Rectal smooth muscle tissue (tissue), 1 donor: ENCODE results near the gene ZNF32.
"Not testable (repeated sequence)": the region's sequence is repeated elsewhere in the genome, so short reads cannot be mapped to it uniquely, and the experiment has no call there.

Experiments
- H3K27ac ChIP-seq: one replicate; pipeline ENCODE4 v1.7.0; 2013; ENCODE audit warnings: low read depth, low read length, inconsistent platforms
- H3K27me3 ChIP-seq: one replicate; pipeline ENCODE4 v1.7.0; 2013; ENCODE audit warnings: low read length; ENCODE audit not compliant: control insufficient read depth, insufficient read depth
- H3K36me3 ChIP-seq: one replicate; pipeline ENCODE4 v1.7.0; 2013; ENCODE audit warnings: low read length; ENCODE audit not compliant: control insufficient read depth, insufficient read depth
- H3K4me1 ChIP-seq: one replicate; pipeline ENCODE4 v1.7.0; 2013; ENCODE audit warnings: low read length; ENCODE audit not compliant: control insufficient read depth, insufficient read depth
- H3K4me3 ChIP-seq: one replicate; pipeline ENCODE4 v1.7.0; 2013; ENCODE audit warnings: low read length
- H3K9ac ChIP-seq: one replicate; pipeline ENCODE4 v1.7.0; 2013; ENCODE audit warnings: low read length

The ZNF32 gene

DNA sequence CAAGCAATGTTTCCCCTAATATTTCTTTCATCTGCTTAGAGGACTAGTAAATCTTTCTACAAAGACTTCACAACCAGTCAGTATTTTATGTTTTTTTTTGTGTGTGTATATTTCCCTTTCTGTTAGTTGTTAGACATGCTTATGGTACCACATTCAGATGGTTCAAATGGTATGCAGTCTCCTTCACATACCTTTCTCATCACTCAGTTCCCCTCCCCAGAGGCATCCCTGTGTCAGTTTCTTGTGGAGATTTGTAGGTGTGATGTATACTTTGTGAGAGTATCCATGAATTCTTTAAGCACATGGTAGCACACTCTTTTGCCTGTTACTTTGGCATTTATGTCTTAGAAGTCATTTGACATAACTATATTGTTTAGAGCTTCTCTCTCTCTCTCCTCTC, 38.0 kb downstream of the ZNF32 start:
- Histone ChIP-seq H3K36me3 (peaks cover 3% of the 10 kb centered on the region), H3K9ac (no peak overlapping the region), H3K4me3 (no peak overlapping the region), H3K4me1 (no peaks in the 10 kb centered on the region), H3K27ac (no peak overlapping the region), H3K27me3 (no peaks in the 10 kb centered on the region)

DNA sequence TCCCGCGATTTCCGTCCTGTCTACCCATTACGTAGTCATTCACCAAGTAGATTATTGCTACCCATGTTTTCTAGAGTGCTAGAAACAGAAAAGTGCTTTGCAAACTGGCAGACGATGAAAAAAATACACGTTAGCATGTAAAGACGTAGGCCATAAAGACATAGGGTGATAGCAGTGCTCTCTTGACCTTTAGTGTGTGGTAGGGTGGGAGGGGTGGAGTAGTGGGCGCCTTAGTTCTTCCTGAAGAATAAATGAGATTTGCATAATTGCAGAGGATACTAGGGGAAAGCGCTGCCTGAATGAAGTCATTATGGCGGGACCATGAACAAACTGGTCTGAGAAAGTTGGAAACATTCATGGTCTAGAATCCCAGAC, 41.5 kb downstream of the ZNF32 start:
- H3K27me3 ChIP-seq: no peaks in the 10 kb centered on the region
- H3K36me3 ChIP-seq: peaks cover 3% of the 10 kb centered on the region
- no peak overlapping the region for H3K9ac ChIP-seq
- H3K27ac ChIP-seq: no peak overlapping the region
- H3K4me1 ChIP-seq: no peaks in the 10 kb centered on the region
- H3K4me3 ChIP-seq: peak overlapping the region; percentile 68

DNA sequence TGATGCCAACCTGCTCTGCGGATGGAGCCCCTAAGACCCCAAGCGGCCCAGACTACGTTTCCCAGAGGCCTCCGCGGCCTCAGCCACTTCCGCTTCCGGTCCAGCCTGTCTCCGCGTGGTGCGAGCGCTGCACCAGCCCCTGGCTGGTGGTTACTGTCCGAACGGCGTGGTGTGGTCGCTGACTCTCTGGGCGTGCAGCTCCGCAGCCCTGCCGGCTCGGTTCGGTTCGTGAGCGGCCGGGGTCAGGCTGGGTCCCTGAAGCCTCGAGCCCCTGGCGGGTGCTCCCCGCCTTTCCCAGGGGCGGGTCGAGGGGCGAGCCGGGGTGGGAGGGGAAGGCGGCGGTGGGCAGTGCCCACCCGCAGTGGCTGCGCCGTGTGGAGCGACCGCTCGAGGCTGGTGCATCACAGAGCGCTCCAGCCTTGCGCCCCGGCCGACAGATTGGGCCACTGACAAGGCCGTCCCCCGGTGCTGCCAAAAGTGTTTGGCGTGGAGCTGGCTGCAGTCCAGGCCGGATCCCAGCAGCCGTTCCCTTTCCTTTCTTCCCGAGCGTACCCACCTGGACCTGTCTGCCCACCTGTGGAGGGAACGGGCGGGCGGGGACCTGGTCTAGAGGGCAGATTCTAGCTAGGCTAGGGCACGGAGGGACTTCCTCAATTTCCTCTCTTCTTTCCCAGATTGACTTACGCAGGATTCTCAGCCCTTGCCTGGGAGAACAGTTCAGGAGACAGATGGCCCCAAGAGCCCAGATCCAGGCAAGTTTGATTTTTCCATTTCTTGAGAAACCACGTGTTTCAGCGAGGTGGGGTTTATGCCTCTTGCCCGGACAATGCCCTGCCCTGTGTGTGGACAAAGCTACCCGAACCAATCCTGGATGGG, 42.1 kb downstream of the ZNF32 start, which contains the start of gene ZNF485:
Gene ZNF485, plus strand, starts transcription at position 116 of the 876 bp plus-strand sequence. Its CDS starts 613 bp downstream, at position 729.
- Histone ChIP-seq H3K4me1 (no peaks in the 10 kb centered on the region), H3K9ac (peak within 1 kb of the TSS; percentile 10), H3K36me3 (peaks cover 3% of the 10 kb centered on the region), H3K27me3 (no peaks in the 10 kb centered on the region), H3K4me3 (peak within 1 kb of the TSS; percentile 68), H3K27ac (no peak within 1 kb of the TSS)

DNA sequence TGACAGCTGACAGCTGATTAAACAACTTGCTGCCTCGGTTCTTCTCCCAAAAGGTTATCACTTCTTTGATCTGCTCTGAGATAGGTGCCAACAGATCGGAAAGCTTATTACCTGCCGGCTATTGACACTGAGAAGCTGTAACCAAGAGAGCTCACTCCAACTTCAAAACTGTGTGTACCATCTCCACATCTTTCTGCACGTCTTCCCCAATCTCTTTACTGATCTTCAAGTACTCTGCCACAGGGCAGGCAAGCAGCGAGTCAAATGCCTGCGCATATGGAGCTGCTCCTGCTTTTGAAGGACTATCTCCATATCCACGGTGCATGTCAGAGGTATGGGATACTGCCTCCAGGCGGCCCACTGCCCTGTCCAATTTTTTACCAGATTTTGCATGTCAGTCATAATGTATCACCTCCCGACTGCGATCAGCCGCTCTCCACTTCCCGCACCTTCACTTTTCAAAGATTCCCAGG, 42.8 kb downstream of the ZNF32 start:
- H3K27ac ChIP-seq: no peak overlapping the region

DNA sequence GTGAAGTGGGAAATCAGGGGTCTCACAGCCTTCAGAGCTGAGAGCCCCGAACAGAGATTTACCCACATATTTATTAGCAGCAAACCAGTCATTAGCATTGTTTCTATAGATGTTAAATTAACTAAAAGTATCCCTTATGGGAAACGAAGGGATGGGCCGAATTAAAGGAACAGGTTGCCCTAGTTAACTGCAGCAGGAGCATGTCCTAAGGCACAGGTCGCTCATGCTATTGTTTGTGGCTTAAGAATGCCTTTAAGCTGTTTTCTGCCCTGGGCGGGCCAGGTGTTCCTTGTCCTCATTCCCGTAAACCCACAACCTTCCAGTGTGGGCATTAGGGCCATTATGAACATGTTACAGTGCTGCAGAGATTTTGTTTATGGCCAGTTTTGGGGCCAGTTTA, 47.1 kb downstream of the ZNF32 start:
- H3K27me3 ChIP-seq, H3K27ac ChIP-seq, H3K4me1 ChIP-seq: not testable (repeated sequence)

More for the DNA sequence above, 42.8 kb downstream of the ZNF32 start:
- Histone ChIP-seq H3K4me1 (no peaks in the 10 kb centered on the region), H3K36me3 (peaks cover 3% of the 10 kb centered on the region), H3K27me3 (no peaks in the 10 kb centered on the region), H3K9ac (no peak overlapping the region), H3K4me3 (peak overlapping the region; percentile 68)

DNA sequence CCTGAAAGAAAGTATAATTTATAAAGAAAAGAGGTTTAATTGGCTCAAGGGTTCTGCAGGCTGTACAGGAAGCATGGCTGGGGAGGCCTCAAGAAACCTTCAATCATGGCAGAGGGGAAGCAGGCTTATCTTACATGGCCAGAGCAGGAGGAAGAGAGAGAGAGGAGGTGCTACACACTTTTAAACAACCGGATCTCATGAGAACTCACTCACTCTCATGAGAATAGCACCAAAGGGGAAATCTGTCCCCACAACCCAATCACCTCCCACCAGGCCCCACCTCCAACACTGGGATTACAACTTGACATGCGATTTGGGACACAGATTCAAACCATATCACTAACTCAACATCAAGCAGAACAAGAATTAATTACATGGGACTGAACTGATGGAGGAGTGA, 49.3 kb downstream of the ZNF32 start:
- Histone ChIP-seq H3K9ac (no peak overlapping the region), H3K27me3 (no peaks in the 10 kb centered on the region), H3K4me3 (no peak overlapping the region), H3K27ac (no peak overlapping the region), H3K4me1 (no peaks in the 10 kb centered on the region), H3K36me3 (no peaks in the 10 kb centered on the region)

More for the DNA sequence above, 47.1 kb downstream of the ZNF32 start:
- not testable (repeated sequence) for H3K36me3 ChIP-seq, H3K4me3 ChIP-seq, H3K9ac ChIP-seq

DNA sequence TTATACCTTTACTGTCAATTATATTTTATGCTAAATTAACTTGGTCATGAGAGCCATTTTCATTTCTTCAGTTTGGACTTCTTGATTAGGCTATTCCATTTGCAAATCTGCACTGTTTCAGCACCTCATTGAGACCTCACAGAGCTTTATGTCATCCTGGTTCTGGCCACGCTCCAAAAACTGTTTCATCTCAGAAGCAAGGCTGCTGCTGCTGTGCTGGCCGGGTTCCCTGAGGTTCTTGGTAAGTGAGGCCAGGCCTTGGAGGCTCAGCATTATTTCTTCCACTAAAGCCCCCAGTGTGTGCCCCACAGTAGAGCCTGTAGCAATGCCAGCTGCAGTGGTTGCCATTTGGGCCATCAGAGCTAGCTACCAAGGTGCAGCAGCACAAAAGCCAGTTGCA, 50.2 kb downstream of the ZNF32 start:
- Histone ChIP-seq H3K27me3 (no peaks in the 10 kb centered on the region), H3K27ac (no peak overlapping the region), H3K4me3 (no peak overlapping the region), H3K9ac (no peak overlapping the region), H3K36me3 (no peaks in the 10 kb centered on the region), H3K4me1 (no peaks in the 10 kb centered on the region)

DNA sequence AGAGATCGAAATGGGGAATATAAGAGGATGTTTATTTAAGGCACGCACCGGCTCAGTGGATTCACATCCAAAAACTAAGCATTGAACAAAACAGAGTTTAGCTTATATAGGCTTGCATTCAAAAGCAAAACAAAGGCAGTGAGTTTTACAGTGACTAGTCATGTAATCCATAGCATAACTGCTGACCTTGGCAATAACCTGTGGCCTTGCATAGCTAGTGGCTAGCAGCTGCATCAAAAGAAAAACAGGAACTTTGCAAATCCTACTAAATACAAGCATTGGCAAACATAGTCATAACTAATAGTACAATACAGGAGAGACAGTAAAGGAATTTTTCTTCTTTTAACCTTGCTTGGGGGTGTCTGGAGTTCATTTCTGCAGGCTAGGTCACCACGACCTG, 52.1 kb downstream of the ZNF32 start:
- H3K4me1 ChIP-seq: no peaks in the 10 kb centered on the region
- no peak overlapping the region for H3K27ac ChIP-seq
- H3K4me3 ChIP-seq: no peak overlapping the region
- H3K27me3 ChIP-seq: no peaks in the 10 kb centered on the region
- no peaks in the 10 kb centered on the region for H3K36me3 ChIP-seq
- no peak overlapping the region for H3K9ac ChIP-seq

DNA sequence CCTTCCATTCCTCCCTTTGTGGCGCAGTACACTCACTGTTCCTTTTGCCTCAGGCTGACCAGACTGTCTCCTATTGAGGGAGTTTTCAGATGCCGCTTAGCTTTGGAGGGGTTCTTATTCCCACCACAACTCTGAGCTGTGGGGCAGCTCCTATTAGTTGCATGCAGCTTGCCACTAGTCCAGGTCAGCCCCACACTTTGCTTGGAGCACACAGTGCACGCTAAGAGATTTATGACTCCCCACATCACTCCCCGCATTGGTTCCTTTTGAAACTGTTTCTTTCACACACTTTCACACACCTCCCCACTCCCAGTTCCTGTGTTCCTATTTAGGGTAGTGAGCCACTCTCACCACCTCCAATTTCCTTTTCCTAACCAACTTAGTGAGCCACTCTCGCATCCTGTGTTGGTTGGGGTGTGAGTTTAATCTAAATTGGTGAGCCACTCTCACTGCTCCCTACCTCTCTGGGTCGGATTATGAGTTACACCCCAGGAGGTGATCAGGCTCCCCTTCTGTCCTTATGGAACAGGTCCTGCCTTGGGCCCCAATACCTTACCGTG, 52.9 kb downstream of the ZNF32 start:
- Histone ChIP-seq H3K4me1 (no peaks in the 10 kb centered on the region), H3K9ac (no peak overlapping the region), H3K4me3 (no peak overlapping the region), H3K36me3 (no peaks in the 10 kb centered on the region), H3K27me3 (no peaks in the 10 kb centered on the region), H3K27ac (no peak overlapping the region)

DNA sequence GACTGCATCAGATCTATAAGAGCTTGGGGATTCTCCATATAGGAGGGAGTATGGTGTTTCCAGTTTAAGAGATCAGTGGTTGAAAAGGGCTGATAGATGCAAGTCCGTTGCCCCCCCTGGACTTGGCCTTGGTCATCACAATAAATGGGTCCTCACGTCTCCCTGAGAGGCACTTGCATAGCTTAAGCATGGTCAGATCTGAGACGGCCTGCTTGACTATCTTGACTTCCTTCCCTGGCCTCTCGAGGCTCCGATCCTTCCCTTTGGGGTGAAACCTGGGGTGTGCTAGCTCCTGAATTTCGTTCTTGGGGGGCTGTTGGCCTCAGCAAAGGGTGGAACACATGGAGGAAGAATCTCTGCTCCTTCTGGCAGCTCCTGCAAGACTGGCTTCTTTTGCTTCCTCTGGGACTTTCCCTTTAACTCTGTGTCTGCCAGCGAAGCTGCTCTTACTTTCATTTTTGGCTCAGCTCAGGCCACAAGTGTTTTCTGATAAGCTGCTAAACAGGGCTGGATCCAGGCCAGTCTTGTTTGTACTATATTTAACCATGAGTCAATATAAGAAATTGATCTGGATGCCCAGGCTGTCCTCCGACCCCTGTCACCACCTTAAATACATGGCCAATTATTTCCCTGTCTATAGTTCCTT, 53.6 kb downstream of the ZNF32 start:
- H3K27me3 ChIP-seq: no peaks in the 10 kb centered on the region
- no peaks in the 10 kb centered on the region for H3K4me1 ChIP-seq
- H3K9ac ChIP-seq: no peak overlapping the region
- peak overlapping the region; percentile 26 for H3K4me3 ChIP-seq
- H3K27ac ChIP-seq: no peak overlapping the region
- H3K36me3 ChIP-seq: no peaks in the 10 kb centered on the region
